DLD1 (cell line): ENCODE measurements around the gene POMT2.
"Not testable (repeated sequence)": the region's sequence is repeated elsewhere in the genome, so short reads cannot be mapped to it uniquely, and the experiment has no call there.

ENCODE experiments used
- in situ Hi-C: cut with HindIII; loops from 2 replicates; pipeline ENCODE4 v1.10.0; 2017; ENCODE audit warnings: low sequenced_read_pairs

The POMT2 gene, protein sequence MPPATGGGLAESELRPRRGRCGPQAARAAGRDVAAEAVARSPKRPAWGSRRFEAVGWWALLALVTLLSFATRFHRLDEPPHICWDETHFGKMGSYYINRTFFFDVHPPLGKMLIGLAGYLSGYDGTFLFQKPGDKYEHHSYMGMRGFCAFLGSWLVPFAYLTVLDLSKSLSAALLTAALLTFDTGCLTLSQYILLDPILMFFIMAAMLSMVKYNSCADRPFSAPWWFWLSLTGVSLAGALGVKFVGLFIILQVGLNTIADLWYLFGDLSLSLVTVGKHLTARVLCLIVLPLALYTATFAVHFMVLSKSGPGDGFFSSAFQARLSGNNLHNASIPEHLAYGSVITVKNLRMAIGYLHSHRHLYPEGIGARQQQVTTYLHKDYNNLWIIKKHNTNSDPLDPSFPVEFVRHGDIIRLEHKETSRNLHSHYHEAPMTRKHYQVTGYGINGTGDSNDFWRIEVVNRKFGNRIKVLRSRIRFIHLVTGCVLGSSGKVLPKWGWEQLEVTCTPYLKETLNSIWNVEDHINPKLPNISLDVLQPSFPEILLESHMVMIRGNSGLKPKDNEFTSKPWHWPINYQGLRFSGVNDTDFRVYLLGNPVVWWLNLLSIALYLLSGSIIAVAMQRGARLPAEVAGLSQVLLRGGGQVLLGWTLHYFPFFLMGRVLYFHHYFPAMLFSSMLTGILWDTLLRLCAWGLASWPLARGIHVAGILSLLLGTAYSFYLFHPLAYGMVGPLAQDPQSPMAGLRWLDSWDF

DNA sequence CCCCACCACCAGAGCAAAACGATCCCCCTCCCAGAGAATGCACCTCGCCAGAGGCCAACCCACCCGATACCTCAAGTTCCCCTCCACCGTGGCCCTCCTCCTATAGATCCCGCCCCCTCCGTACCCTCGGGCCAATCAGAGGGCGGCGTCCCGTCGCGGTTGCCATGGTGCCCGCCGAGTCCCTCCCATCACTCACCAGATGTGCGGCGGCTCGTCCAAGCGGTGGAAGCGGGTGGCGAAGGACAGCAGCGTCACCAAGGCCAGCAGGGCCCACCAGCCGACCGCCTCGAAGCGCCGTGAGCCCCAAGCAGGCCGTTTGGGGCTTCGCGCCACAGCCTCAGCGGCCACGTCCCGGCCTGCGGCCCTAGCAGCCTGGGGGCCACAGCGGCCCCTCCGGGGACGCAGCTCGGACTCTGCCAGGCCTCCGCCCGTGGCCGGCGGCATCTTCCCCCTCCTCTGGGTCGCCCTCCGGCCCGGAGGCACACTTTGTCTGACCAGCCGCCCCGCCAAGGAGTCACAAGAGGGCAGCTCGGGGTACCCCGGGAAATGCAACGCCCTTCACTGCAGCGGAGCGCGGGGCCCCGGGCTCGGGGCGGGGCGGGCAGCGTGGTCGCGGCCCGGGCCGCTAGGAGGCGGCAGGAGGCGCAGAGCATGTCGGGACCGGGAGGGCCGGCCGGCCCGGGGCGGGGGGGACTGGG, at the start of gene POMT2:
Gene POMT2 (minus strand): TSS at position 646 of the 698 bp plus-strand sequence. CDS start 202 bp downstream, at position 444.
- in situ Hi-C loops = no loop called here

DNA sequence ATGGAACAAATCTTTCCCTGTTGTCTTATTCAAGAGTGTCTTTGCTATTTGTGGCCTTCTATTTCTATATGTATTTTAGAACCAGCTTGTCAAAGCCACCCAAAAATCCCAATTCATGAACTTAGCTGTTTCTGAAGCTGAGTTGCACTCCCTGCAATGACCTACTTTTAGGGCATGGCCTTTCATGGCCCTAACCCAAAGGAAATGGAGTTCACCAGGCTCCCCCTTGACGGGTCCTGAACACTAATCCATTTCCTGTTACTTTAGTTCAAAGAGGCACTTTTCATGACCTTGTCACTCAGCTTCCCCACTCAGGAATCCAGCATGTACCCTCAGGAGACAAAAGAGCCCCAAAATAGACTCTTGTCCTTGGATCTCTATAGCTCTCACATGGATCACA, 48.6 kb upstream of the POMT2 start:
- in situ Hi-C loops = no loop called here

DNA sequence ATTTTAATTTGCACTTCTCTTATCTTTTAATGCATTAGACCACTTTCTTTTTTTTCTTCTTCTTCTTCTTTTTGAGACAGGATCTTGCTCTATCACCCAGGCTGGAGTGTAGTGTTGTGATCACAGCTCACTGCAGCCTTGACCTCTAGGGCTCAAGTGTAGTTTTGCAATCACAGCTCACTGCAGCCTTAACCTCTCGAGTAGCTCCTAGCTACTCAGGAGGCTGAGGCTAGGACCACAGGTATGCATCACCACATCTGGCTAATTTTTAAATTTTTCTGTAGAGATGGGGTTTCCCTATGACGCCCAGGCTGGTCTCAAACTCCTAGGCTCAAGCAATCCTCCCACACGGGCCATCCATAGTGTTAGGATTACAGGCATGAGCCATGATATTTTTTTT, 43.5 kb upstream of the POMT2 start:
- in situ Hi-C loops = no loop called here

DNA sequence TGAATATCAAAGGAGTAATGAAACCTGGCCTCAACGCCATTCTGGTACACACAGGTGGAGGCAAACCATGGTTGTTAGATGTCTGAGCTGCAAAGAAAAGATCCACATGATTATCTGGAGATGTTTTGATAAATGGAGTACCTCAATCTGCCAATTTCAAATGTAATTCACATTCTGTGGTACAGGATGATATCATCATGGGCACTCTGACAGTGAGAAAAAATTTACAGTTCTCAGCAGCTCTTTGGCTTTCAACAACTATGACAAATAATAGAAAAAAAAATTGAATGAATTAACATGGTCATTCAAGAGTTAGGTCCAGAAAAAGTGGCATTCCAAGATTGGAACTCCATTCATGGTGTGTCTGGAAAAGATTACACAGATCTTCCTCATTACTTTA, 38.9 kb upstream of the POMT2 start:
- in situ Hi-C loops = no loop called here

DNA sequence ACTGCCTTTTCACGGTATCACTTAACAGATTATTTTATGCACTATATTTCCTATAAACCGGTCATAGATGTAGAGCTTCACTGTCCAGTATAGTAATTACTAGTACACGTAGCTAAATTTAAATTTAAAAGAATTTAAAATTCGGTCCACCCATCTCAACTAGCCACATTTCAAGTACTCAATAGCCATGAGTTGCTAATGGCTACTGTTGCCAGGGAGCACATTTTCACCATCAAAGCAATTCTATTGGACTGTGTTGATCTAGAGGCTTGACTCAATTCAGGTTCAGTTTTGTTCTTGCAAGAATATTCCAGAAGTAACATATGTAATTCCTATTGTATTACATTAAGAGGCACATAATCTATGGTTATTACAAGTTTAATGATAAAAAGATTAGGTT, 36.2 kb upstream of the POMT2 start:
- in situ Hi-C loops = no loop called here

DNA sequence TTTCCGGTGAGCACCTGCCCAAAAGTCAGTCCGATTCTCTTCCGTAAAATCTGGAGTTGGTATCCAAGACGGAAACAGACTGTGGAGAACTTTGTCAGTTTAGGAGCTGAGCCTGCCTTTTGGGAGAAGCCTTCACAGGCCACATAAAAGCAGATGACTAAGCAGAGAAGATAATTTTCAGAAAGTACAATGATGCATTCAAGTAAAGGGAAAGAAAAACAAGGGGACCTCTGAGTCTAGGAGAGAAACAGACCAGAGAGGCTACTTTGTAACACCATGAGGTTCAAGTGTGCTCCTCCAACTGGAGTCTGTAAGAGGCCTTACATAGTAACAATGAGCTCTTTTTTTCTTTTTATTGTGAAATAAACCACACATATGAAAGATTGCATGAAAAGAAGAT, 35.1 kb upstream of the POMT2 start:
- in situ Hi-C loops = no loop called here

DNA sequence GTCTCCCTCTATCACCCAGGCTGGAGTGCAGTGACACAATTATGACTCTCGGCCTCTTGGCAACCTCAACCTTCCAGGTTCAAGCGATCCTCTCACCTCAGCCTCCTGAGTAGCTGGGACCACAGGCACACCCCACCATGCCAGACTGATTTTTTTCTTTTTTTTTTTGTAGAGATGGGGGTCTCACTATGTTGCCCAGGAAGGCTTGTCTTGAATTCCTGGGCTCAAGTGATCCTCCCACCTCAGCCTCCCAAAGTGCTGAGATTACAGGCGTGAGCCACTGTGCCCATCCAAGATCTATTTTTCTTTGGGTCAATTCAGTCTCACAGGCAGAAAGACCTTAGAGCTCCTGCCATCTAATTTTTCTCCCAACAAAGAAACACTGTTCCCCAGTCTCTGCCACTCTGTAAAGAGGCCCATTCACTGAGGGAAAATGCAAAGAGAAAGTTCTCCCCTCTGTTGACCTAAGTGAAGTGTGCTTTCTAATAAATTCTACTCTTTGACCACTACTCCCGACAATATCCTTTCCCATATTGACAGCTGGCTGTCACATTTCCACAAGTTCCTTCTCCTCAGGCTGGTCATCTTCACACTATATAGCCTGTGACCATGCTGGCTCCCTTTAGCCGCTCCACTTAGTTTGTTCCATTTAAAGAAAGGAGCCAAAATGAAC, 32.9 kb upstream of the POMT2 start:
- in situ Hi-C loops = no loop called here

DNA sequence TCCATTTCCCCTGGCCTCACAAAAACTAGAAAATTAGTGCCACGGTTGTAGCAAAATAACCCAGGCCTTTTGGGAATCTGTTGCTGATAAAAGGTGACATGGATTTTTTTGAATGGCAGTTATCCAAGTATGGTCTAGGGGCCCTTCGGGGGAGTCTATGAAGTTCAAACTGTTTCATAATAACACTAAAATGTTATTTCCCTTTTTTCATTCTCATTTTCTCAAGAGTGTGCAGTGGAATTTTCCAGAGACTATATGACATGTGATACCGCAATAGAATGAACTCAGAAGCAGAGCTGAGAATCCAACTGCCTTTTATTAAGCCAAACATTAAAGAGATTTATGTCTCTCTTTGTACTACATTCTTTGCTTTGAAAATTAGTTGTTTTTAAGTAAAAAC, 27.1 kb upstream of the POMT2 start:
- in situ Hi-C loops = no loop called here

DNA sequence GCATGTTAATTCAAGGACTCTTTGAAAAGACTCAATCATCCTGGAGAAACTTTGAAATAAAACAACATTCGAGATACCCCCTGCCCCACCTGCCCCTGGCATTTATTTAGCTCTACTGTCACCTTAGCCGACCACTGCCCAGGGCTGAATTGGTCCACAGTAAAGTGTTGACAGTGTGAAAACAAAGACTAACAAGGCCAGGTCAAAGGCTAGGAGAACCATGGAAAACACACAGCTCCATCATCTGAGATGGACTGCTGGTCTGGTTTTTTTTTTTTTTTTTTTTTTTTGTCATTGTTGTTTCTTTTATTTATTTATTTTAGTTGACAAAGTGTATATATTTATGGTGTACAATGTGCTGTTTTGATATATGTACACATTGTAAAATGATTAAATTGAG, 25.8 kb upstream of the POMT2 start:
- in situ Hi-C loops = no loop called here

DNA sequence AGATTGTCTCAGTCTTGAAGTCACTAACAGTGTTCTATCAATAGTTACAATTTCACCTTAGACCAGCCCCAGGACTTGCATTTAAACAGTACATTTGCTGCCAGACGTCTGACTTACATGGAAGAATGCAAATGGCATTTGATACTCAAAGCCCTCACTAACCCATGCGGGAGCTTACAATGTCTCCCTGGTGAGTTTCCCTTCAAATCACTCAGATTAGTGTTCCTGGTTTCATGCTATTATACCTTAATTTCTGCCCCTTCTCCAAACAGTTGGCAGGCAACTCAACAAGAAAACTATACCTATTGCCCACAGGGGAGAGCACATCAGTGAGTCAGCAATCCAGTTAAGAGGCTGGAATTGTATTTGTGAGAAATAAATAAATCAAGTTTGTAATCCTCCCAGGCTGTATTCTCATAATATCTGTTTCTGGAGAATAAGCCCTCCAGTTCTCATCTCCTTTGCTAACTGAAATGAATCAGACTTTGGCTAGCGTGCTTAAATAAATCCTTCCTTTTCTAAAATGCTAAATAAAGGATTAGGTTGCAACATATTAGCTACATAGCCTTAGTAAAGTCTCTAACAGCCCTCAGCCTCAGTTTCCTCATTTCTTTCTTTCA, 23.8 kb upstream of the POMT2 start:
- in situ Hi-C loops = no loop called here

DNA sequence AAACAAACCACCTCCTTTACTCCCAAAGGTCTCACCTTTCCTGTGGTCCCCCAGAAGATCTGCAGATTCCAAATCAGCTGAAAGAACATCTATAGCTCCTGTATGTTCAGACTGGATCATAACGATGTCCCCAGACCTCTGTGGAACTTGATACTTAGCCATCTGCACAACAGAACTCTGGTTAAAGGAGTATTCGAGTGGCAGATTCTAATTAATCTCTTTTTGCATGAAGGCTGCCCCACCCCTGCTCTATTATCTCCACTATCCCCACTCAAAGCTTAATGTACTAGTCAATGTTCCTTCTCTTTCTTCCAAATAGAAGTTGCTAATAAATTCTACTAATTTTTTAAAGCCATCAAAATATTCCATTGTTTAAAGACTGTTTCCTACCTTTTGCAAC, 23.0 kb upstream of the POMT2 start:
- in situ Hi-C loops = no loop called here

DNA sequence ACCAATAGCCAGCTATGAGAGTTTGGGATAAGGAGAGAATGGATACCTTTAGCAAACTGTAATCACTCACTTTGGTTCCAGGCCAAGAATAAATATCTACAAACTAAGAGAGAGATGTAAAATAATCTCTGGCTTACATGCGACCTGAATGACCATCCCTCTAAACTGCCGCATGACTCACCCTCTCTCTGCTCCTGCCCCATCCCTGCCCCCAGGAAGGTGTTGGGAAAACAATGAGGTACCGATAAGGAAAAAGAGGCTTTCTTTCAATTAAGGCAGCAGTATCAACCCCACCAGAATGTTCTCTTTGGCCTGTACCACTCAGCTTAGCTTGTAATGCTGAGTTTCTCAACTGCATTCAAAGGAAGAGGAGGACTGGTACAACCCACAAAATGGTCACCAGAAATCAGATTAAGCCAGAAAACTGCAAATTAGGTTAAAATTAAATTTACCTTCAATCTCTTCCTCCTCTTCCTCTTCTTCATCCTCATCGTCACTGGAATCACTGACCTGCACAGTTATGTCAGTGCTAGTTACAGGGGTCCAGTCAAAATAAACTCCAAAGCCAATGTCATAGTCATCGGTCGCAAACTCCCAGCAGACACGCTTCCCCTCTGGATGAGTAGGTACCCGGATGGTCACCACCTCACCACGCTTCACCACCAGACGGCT, 22.2 kb upstream of the POMT2 start:
- in situ Hi-C loops = no loop called here

DNA sequence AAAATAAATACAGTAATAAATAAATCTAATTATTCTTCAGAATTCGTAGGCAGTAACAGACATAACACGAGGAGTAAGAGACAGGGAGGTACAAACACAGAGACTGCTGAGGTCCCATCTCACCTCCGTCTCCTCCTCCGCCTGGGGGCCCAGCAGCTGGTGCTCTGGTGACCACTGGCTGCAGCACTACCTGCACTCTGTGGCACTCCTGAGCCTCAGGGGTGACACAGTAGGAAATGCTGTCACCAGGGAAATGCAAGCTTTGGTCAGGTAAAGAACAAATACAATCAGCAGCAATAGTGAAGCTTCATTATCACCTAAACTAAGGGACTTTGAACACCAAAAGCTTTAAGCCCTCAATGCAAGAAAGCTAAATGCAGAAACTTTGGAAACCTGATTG, 19.7 kb upstream of the POMT2 start:
- in situ Hi-C loops = no loop called here

DNA sequence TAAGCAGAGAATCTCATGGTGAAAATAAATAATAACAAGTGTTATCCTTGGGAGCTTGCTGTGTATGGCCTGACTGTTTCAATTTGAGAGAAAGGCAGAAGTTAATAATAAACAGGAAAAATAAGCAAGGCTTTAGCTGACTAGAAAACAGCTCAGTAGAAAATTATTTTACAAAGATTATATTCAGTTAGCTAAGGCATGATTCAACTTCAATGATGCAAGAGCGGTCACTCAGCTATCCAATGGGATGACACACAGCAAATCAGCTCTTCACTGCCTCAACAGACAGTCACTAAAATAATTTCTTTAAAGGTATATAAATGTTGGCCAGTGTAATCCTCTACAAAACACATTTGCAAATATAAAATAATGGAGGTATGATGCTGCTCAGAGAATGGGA, 18.7 kb upstream of the POMT2 start:
- in situ Hi-C loops = no loop called here

DNA sequence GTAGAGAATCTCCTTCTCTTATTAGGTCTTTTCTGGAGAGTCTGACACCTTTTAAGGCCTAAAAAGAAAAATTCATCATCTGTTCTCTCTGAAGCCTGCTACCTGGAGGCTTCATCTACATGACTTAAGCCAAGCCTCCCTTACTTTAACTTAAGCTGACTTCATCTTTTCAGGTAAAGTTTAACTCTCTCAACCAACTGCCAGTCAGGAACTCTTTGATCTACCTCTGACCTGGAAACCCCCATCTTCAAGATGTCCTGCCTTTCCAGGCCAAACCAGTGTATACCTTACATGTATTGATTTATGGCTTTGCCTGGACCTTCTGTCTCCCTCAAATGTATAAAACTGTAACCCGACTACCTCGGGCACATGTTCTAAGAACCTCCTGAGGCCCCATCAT, 17.6 kb upstream of the POMT2 start:
- in situ Hi-C loops = no loop called here

DNA sequence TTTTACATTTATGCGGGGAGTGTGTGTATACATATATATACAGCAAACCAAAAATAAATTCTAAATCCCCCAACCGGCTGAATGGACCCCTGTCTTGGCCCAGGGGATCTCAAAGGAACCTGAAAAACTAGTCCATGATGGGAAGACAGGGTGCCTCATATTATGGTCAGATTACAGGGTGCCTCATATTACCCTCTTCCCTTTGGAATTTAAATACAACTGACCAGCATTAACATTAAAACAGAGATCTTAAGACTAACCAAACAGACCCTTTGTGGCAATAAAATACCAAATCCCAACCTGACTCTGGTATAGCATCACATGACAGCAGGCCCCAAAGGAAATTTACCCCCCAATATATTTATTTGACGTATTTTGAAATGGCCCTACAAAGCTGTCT, 17.2 kb upstream of the POMT2 start:
- in situ Hi-C loops = no loop called here

DNA sequence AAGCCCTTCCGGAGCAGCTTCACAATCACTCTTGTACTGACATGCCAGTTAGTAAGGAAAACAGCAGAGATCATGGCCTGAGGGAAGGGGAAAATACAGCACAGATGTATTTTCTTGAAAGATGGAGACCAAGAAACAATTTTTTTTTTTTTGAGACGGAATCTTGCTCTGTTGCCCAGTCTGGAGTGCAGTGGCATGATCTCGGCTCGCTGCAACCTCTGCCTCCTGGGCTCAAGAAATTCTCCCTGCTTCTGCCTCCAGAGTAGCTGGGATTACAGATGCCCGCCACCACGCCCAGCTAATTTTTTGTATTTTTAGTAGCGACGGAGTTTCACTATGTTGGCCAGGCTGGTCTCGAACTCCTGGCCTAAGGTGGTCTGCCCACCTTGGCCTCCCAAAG, 16.6 kb upstream of the POMT2 start:
- in situ Hi-C loops = not testable (repeated sequence)

DNA sequence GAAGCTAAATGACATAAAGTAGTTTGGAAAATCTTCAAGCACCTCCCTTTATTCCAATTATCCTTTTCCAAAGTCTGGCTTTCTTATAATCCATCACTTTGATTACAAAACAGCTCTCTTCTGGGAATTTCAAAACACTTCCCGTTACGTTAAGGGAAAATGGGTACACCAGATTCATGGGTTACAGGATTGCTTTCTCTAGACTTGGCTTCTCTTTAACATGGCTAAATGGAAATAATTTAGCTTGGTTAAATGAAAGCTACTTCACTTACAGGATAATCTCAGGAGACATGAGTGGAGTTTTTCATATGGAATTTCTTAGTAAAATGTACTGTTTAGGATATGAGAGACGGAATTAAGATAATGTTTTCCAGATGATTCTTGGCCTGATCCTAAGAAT, 14.9 kb upstream of the POMT2 start:
- in situ Hi-C loops = no loop called here

DNA sequence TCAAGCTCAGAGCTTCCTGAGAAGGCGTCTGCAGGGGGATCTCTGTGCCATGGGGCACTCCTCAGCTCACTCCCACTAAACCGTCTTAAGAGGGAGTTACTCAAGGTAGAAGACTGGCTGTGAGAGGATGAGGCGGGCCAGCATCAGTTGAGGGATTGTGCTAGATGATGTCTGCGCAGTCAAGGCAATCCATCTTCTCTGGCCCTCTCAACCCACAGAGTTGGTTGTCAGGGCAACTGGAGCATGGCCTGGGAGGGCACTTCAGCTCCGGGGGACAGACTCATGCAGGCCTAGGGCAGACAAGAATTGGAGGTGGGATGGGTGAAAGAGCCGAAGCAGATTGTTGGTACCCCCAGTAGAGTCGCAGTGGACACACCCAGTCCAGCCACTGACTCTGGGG, 9.2 kb upstream of the POMT2 start:
- in situ Hi-C loops = no loop called here

DNA sequence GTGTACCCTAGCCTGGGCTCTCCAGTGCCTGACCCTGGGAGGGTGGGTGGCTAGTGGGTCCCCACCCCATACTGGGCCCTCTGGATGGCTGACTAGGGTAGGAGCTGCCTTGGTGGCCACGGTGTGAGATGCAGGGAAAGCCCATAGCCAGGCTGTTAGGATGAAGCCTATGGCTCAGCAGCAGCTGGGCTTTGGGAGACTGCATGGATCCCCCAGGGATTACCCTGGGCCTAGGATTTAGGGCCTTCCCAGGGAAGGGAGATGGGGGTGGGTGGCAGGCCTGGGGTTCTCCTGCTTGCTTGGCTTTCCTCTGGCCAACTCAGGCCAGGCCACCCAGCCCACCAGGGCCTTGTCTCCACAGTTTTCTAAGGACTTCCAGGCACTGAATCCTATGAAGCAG, 6.4 kb upstream of the POMT2 start:
- in situ Hi-C loops = no loop called here
